Mesenchymal stem cell (in vitro differentiated cells and primary cell): ENCODE results near the gene SLIT3.
A peak's percentile ranks its signal among the peaks of the same experiment; 100 is the strongest.
"Not testable (repeated sequence)": the region's sequence is repeated elsewhere in the genome, so short reads cannot be mapped to it uniquely, and the experiment has no call there.

Experiments
- DNase-seq: peaks from one replicate; pipeline ENCODE4 v3.0.0-alpha.2; 2013
- H2AFZ ChIP-seq: one replicate; pipeline ENCODE4 v1.6.1; 2013; ENCODE audit warnings: low read depth, mild to moderate bottlenecking, control low read depth, inconsistent platforms, low read length, moderate library complexity
- H2AK5ac ChIP-seq: 2 replicates; pipeline ENCODE4 v1.6.1; 2013; ENCODE audit warnings: low read length, moderate library complexity, mild to moderate bottlenecking, inconsistent platforms; ENCODE audit not compliant: severe bottlenecking
- H2BK120ac ChIP-seq: one replicate; pipeline ENCODE4 v1.6.1; 2013; ENCODE audit warnings: low read depth, mild to moderate bottlenecking, inconsistent platforms, low read length, moderate library complexity
- H2BK12ac ChIP-seq, 2 experiments: one replicate each; pipeline ENCODE4 v1.6.1; 2013; ENCODE audit warnings: inconsistent platforms in 2 of 2, low read length in 2 of 2, mild to moderate bottlenecking in 2 of 2, moderate library complexity in 2 of 2, control low read depth in 1 of 2
- H2BK15ac ChIP-seq: one replicate; pipeline ENCODE4 v1.6.1; 2013; ENCODE audit warnings: mild to moderate bottlenecking, low read depth, inconsistent platforms; ENCODE audit not compliant: poor library complexity, severe bottlenecking
- H2BK5ac ChIP-seq: 2 replicates; pipeline ENCODE4 v1.6.1; 2013; ENCODE audit warnings: low read depth, mild to moderate bottlenecking, low read length, control low read depth, inconsistent platforms; ENCODE audit not compliant: poor library complexity, severe bottlenecking
- H3K14ac ChIP-seq, 2 experiments: one replicate each; pipeline ENCODE4 v1.6.1; 2013; ENCODE audit warnings: inconsistent platforms in 2 of 2, low read length in 2 of 2, control low read depth in 1 of 2, mild to moderate bottlenecking in 1 of 2, moderate library complexity in 1 of 2
- H3K18ac ChIP-seq, 2 experiments: one replicate each; pipeline ENCODE4 v1.6.1; 2013; ENCODE audit warnings: inconsistent platforms in 2 of 2, low read length in 2 of 2, control low read depth in 1 of 2, low read depth in 1 of 2, mild to moderate bottlenecking in 1 of 2
- H3K23ac ChIP-seq, 2 experiments: one replicate each; pipeline ENCODE4 v1.6.1; 2013; ENCODE audit warnings: inconsistent platforms in 2 of 2, low read length in 2 of 2, mild to moderate bottlenecking in 2 of 2, moderate library complexity in 2 of 2, control low read depth in 1 of 2
- H3K27ac ChIP-seq: 2 replicates; pipeline ENCODE4 v1.5.1; 2013; ENCODE audit warnings: mild to moderate bottlenecking, moderate library complexity, low read length, control low read depth, inconsistent platforms; ENCODE audit not compliant: poor library complexity, severe bottlenecking
- H3K27me3 ChIP-seq, 2 experiments: 2 replicates each; pipeline versions ENCODE4 v1.6.1 to v1.7.0; 2013; ENCODE audit warnings: low read length in 2 of 2, mild to moderate bottlenecking in 2 of 2, moderate library complexity in 2 of 2, control low read depth in 1 of 2, inconsistent platforms in 1 of 2; ENCODE audit not compliant: control insufficient read depth in 1 of 2, insufficient read depth in 1 of 2
- H3K36me3 ChIP-seq, 2 experiments: 2 replicates each; pipeline versions ENCODE4 v1.6.1 to v1.7.0; 2013; ENCODE audit warnings: low read length in 2 of 2, control low read depth in 1 of 2, inconsistent platforms in 1 of 2, low read depth in 1 of 2, mild to moderate bottlenecking in 1 of 2; ENCODE audit not compliant: insufficient read depth in 2 of 2, control insufficient read depth in 1 of 2
- H3K4ac ChIP-seq, 2 experiments: one replicate each; pipeline ENCODE4 v1.6.1; 2013; ENCODE audit warnings: inconsistent platforms in 2 of 2, low read length in 2 of 2, mild to moderate bottlenecking in 2 of 2, moderate library complexity in 2 of 2, control low read depth in 1 of 2, low read depth in 1 of 2
- H3K4me1 ChIP-seq: 2 replicates; pipeline ENCODE4 v1.6.1; 2013; ENCODE audit warnings: low read depth, low read length, control low read depth; ENCODE audit not compliant: control insufficient read depth, insufficient read depth
- H3K4me2 ChIP-seq: 2 replicates; pipeline ENCODE4 v1.6.1; 2013; ENCODE audit warnings: low read length, mild to moderate bottlenecking, inconsistent platforms; ENCODE audit not compliant: poor library complexity, severe bottlenecking
- H3K4me3 ChIP-seq, 2 experiments: 2 replicates each; pipeline versions ENCODE4 v1.5.1 to v1.7.0; 2013; ENCODE audit warnings: low read length in 2 of 2, mild to moderate bottlenecking in 2 of 2, control low read depth in 1 of 2, low read depth in 1 of 2; ENCODE audit not compliant: insufficient read depth in 1 of 2
- H3K79me1 ChIP-seq: replicated peaks from 2 replicates; pipeline ENCODE4 v1.6.1; 2013; ENCODE audit warnings: mild to moderate bottlenecking, control low read depth, low read length, inconsistent platforms; ENCODE audit not compliant: poor library complexity, severe bottlenecking
- H3K9ac ChIP-seq: 2 replicates; pipeline ENCODE4 v1.7.0; 2013; ENCODE audit warnings: mild to moderate bottlenecking, low read length, moderate library complexity
- H3K9me3 ChIP-seq: 2 replicates; pipeline ENCODE4 v1.7.0; 2013; ENCODE audit warnings: mild to moderate bottlenecking, low read length; ENCODE audit not compliant: control insufficient read depth
- H4K8ac ChIP-seq: one replicate; pipeline ENCODE4 v1.6.1; 2013; ENCODE audit warnings: inconsistent platforms, mild to moderate bottlenecking, low read length, moderate library complexity
- H4K91ac ChIP-seq: one replicate; pipeline ENCODE4 v1.6.1; 2013; ENCODE audit warnings: mild to moderate bottlenecking, low read length, inconsistent platforms
- WGBS: methylation state at CpG from one replicate; pipeline ENCODE4 v1.1.7; 2013; ENCODE audit warnings: mixed read lengths; 5-methylcytosine and 5-hydroxymethylcytosine counted together

Gene SLIT3

GRCh38 chr5:169216866-169217265 is 84.1 kb downstream of the SLIT3 start:
- Histone ChIP-seq H2AK5ac (no peak overlapping the region), H2BK15ac (no peak overlapping the region), H3K36me3 (peaks cover 0 to 41% of the 10 kb centered on the region in 2 experiments), H3K79me1 (no peaks in the 10 kb centered on the region), H3K4me3 (no peak overlapping the region), H3K9ac (no peak overlapping the region), H4K91ac (no peak overlapping the region), H3K4me1 (no peaks in the 10 kb centered on the region), H3K27ac (no peak overlapping the region), H3K18ac (no peak overlapping the region), H2BK120ac (no peak overlapping the region), H3K23ac (no peak overlapping the region), H2BK12ac (no peak overlapping the region), H3K27me3 (no peaks in the 10 kb centered on the region), H3K4ac (no peak overlapping the region), H3K9me3 (no peaks in the 10 kb centered on the region), H3K14ac (no peak overlapping the region), H2BK5ac (no peak overlapping the region), H4K8ac (no peak overlapping the region), H3K4me2 (no peak overlapping the region), H2AFZ (no peak overlapping the region)
- WGBS: 90% methylated on average over 6 of the region's 8 CpGs
- DNase-seq: no peak

GRCh38 chr5:169213479-169213878 is 87.5 kb downstream of the SLIT3 start:
- no peak overlapping the region for H2AFZ ChIP-seq
- H3K23ac ChIP-seq: no peak overlapping the region
- H3K14ac ChIP-seq: no peak overlapping the region
- H2BK12ac ChIP-seq: no peak overlapping the region
- no peak overlapping the region for H3K18ac ChIP-seq
- no peak overlapping the region for H4K91ac ChIP-seq
- H3K79me1 ChIP-seq: no peaks in the 10 kb centered on the region
- H3K36me3 ChIP-seq: peaks cover 0 to 33% of the 10 kb centered on the region in 2 experiments
- no peak overlapping the region for H4K8ac ChIP-seq
- H3K9me3 ChIP-seq: no peaks in the 10 kb centered on the region
- no peaks in the 10 kb centered on the region for H3K27me3 ChIP-seq
- DNase-seq: no peak
- no peaks in the 10 kb centered on the region for H3K4me1 ChIP-seq
- H3K4ac ChIP-seq: no peak overlapping the region
- no peak overlapping the region for H2BK120ac ChIP-seq
- H3K27ac ChIP-seq: no peak overlapping the region
- no peak overlapping the region for H2BK5ac ChIP-seq
- H2BK15ac ChIP-seq: no peak overlapping the region
- H3K4me3 ChIP-seq: no peak overlapping the region
- H3K9ac ChIP-seq: peak overlapping the region; percentile 31
- H2AK5ac ChIP-seq: no peak overlapping the region
- H3K4me2 ChIP-seq: no peak overlapping the region

GRCh38 chr5:169211761-169212160 is 89.2 kb downstream of the SLIT3 start:
- H3K36me3 ChIP-seq: peaks cover 0 to 28% of the 10 kb centered on the region in 2 experiments
- H2BK15ac ChIP-seq, H2BK5ac ChIP-seq, H4K91ac ChIP-seq, H3K4me1 ChIP-seq, H3K27ac ChIP-seq, H3K18ac ChIP-seq, H3K14ac ChIP-seq, H3K4ac ChIP-seq, H2AK5ac ChIP-seq, H3K4me3 ChIP-seq, H3K27me3 ChIP-seq, H3K4me2 ChIP-seq, H3K23ac ChIP-seq, H2AFZ ChIP-seq, H3K9ac ChIP-seq, H4K8ac ChIP-seq, H2BK120ac ChIP-seq, H3K79me1 ChIP-seq, H3K9me3 ChIP-seq, DNase-seq, H2BK12ac ChIP-seq: not testable (repeated sequence)
- no CpG with 5 or more reads among the region's 3 CpGs for WGBS

GRCh38 chr5:169204788-169205400 is 96.0 kb downstream of the SLIT3 start:
- no peak overlapping the region for H3K18ac ChIP-seq
- H2AK5ac ChIP-seq: no peak overlapping the region
- H3K27me3 ChIP-seq: no peaks in the 10 kb centered on the region
- no peak overlapping the region for H3K4me3 ChIP-seq
- H2AFZ ChIP-seq: no peak overlapping the region
- H3K4me2 ChIP-seq: no peak overlapping the region
- H3K9ac ChIP-seq: no peak overlapping the region
- no peak overlapping the region for H2BK12ac ChIP-seq
- no peak overlapping the region for H3K23ac ChIP-seq
- peaks cover 0 to 23% of the 10 kb centered on the region in 2 experiments for H3K36me3 ChIP-seq
- H3K14ac ChIP-seq: no peak overlapping the region
- H4K91ac ChIP-seq: no peak overlapping the region
- no peak overlapping the region for H3K27ac ChIP-seq
- no peak overlapping the region for H3K4ac ChIP-seq
- DNase-seq: no peak
- H2BK120ac ChIP-seq: no peak overlapping the region
- H3K79me1 ChIP-seq: no peaks in the 10 kb centered on the region
- H2BK5ac ChIP-seq: no peak overlapping the region
- no peaks in the 10 kb centered on the region for H3K4me1 ChIP-seq
- peaks cover 5% of the 10 kb centered on the region for H3K9me3 ChIP-seq
- no peak overlapping the region for H4K8ac ChIP-seq
- no peak overlapping the region for H2BK15ac ChIP-seq
- 82% methylated on average over 7 of the region's 8 CpGs for WGBS
